M059J (cell line): ENCODE results near the gene SLC35G4. TPM values are rescaled to one million over a fixed set of nuclear protein-coding genes. Genes with fewer than 3 reads are reported as not detected.
"Not testable (repeated sequence)": the region's sequence is repeated elsewhere in the genome, so short reads cannot be mapped to it uniquely, and the experiment has no call there.

Experiments used
- DNase-seq: peaks from one replicate; pipeline ENCODE4 v3.0.0-alpha.2; 2012; ENCODE audit warnings: low read depth
- total RNA-seq: library from RNA; depleted of rRNA; stranded (reverse); fragments of >200 nt; shearing (Covaris generic); gene quantifications from 2 replicates; pipeline ENCODE4 v1.2.3, GENCODE V29; 2014; rRNA removed

SLC35G4 gene
- not detected in 2 replicates for total RNA-seq

GRCh38 chr18:11609488-11609887 lies at the start of gene SLC35G4:
SLC35G4 (plus strand) TSS chr18:11609596; CDS start chr18:11609596, 0 bp downstream.
- DNase-seq, result not testable (repeated sequence)

DNA sequence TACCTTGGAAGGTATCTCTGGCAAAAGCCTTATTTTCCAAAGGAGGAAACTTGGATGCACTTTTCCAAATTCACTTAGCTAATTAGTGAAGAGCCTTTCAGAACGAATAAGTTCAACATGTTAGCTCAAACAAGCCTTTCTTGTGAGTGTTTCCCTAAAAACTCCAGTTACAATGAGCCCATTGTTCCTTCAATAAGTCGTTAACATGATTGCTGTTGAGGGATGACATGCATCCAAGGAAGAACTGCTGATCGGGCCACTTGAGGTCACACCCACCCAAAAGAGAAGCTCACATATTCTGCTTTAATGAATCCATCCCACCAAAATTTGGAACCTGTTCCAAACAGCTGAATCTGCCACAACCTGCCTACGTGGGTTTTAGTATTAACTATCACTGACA lies 48.1 kb upstream of the SLC35G4 start:
- no peak for DNase-seq

DNA sequence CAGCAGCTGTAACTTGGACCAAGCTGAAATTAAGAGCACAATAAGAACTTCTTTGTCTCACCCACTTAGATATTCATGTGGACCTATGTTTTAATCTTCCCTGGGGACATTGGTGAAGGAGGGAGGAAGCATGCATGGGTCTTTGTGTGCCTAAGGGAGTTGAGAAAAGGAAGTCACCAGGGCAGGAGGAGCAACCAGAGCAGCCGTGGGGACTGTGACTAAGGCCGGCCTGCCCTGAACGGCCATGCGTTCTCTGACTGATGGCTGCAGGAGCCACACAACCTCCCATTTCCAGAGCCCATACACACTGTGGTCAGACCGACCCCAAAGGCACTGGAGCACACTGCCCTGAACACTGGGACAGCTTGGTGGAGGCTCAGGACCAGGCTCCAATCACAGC lies 43.7 kb upstream of the SLC35G4 start:
- DNase-seq, result no peak

- DNase-seq, result no peak
These were observed 43.0 kb upstream of the SLC35G4 start for GRCh38 chr18:11566236-11566965.

- DNase-seq, result no peak
These were observed 42.0 kb upstream of the SLC35G4 start for GRCh38 chr18:11567396-11567795.

- no peak for DNase-seq
These were observed 39.3 kb upstream of the SLC35G4 start for GRCh38 chr18:11570073-11570588.

GRCh38 chr18:11570769-11571412 lies 38.5 kb upstream of the SLC35G4 start:
- DNase-seq, result peak; percentile 35

DNA sequence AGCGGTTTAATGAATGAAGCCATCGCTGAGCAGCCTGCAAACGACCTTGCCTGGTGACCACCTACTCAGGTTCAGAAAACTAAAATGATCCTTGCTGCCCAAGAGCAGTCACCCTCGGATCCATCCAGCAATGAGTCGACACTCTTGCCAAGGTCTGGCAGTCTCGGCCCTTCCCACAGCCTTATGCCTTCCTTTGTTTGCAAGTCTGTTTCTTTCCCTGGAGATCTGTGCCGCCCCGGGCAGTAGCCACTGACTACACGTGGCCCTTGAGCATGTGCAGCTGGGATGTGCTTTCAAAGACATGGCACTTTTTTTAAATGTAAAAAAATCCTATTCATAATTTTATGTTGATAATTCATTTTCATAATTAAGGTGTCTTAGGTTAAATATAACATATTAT lies 37.2 kb upstream of the SLC35G4 start:
- DNase-seq, result peak; percentile 17

GRCh38 chr18:11574545-11574944 lies 34.9 kb upstream of the SLC35G4 start:
- DNase-seq, result no peak

DNA sequence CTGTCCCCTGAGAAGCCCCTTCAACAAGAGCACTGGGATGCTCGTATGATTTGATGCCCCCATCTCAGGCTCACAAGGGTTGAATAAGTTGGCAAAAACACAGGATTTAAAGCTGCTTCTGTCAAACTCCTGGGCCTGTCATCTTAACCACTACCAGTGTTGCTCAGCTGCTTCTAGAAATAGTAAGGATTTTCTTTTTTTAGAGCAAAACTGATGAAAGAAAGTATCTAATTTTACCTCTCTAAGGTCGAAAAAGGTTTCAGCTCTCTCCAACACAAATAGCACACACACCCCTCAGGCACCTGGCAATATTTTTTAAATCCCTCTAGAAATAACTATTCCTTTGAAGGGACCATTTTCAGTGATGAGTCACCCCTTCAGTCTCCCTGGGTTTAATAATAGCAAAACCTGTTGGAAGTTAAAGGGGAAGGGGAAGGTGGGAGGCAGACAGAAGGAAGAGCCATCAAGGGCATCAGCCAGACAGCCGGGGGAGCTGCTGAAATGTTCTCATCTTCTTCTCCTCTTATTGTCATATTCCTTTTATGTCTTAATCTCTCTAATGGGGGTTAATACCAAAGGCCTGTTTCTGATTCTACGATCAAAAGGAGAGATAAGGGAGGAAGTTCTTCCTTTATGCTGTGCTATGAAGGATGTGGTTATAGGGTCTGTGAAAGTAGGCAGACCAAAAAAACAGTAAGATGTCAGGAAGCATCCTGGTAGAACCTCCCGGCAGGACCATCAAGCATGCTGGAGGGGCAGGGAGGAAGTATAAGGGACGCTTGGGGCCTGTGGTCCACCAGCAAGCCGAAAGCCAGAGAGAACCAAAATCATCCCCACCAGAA lies 31.9 kb upstream of the SLC35G4 start:
- DNase-seq, result peak; percentile 13

GRCh38 chr18:11578799-11579198 lies 30.6 kb upstream of the SLC35G4 start:
- DNase-seq, result no peak

GRCh38 chr18:11579916-11580315 lies 29.5 kb upstream of the SLC35G4 start:
- no peak for DNase-seq

GRCh38 chr18:11581286-11581685 lies 28.1 kb upstream of the SLC35G4 start:
- no peak for DNase-seq

GRCh38 chr18:11585596-11585995 lies 23.8 kb upstream of the SLC35G4 start:
- no peak for DNase-seq

GRCh38 chr18:11586896-11587295 lies 22.5 kb upstream of the SLC35G4 start:
- no peak for DNase-seq

GRCh38 chr18:11587432-11587831 lies 22.0 kb upstream of the SLC35G4 start:
- DNase-seq, result no peak

GRCh38 chr18:11587846-11588245 lies 21.6 kb upstream of the SLC35G4 start:
- DNase-seq, result no peak

- DNase-seq, result peak; percentile 12
These were observed 17.4 kb upstream of the SLC35G4 start for GRCh38 chr18:11591957-11592356.

GRCh38 chr18:11600321-11600720 lies 9.1 kb upstream of the SLC35G4 start:
- no peak for DNase-seq

GRCh38 chr18:11607906-11608305 lies 1.5 kb upstream of the SLC35G4 start:
- no peak for DNase-seq

- not testable (repeated sequence) for DNase-seq
These were observed 778 bp upstream of the SLC35G4 start for GRCh38 chr18:11608618-11609017.

DNA sequence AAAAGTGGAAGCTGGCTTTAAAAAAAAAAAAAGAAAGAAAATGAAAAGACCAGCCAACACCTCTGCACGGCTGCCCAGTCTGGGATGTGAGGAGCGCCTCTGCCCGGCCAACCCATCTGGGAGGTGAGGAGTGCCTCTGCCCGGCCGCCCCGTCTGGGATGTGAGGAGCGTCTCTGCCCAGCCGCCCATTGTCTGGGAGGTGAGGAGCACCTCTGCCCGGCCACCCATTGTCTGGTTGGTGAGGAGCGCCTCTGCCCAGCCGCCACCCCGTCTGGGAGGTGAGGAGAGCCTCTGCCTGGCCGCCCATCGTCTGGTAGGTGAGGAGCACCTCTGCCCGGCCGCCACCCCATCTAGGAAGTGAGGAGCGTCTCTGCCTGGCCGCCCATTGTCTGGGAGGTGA lies 3.7 kb downstream of the SLC35G4 start:
- DNase-seq, result not testable (repeated sequence)
